CD8-positive, alpha-beta memory T cell (primary cell): ENCODE measurements around the gene C11orf65. TPM values are rescaled to one million over a fixed set of nuclear protein-coding genes. Genes with fewer than 3 reads are reported as not detected.
A peak's percentile ranks its signal among the peaks of the same experiment; 100 is the strongest.
"Not testable (repeated sequence)": the region's sequence is repeated elsewhere in the genome, so short reads cannot be mapped to it uniquely, and the experiment has no call there.

Source experiments
- CTCF ChIA-PET: fragments of 350-600 bp; sonication (Branson Sonifier 250); formaldehyde crosslinking; loops from one replicate; lab custom pipeline; 2021; ENCODE audit warnings: antibody characterized with exemption; lab: Charles Lee
- POLR2A ChIA-PET: fragments of 350-600 bp; sonication (Branson Sonifier 250); formaldehyde crosslinking; loops from one replicate; lab custom pipeline; 2021; ENCODE audit warnings: antibody characterized with exemption; lab: Charles Lee
- DNase-seq, 5 donors: peaks; one replicate each; pipeline versions ENCODE4 v3.0.0 to v3.0.0-alpha.2; 2020 to 2022; ENCODE audit warnings: mixed read lengths in 1 of 5
- H3K27ac ChIP-seq: one replicate; pipeline ENCODE4 v1.7.0; 2013; ENCODE audit warnings: low read depth, mild to moderate bottlenecking, low read length, moderate library complexity
- H3K27me3 ChIP-seq: 2 replicates; pipeline ENCODE4 v1.7.0; 2013; ENCODE audit warnings: low read length, mild to moderate bottlenecking; ENCODE audit not compliant: insufficient read depth, poor library complexity, severe bottlenecking
- H3K36me3 ChIP-seq: 2 replicates; pipeline ENCODE4 v1.7.0; 2013; ENCODE audit warnings: mild to moderate bottlenecking, low read length, moderate library complexity; ENCODE audit not compliant: insufficient read depth
- H3K4me1 ChIP-seq: 2 replicates; pipeline ENCODE4 v1.7.0; 2013; ENCODE audit warnings: mild to moderate bottlenecking, low read length, moderate library complexity; ENCODE audit not compliant: insufficient read depth
- H3K4me3 ChIP-seq: 2 replicates; pipeline ENCODE4 v1.7.0; 2013; ENCODE audit warnings: mild to moderate bottlenecking, low read length
- H3K9me3 ChIP-seq: 2 replicates; pipeline ENCODE4 v1.7.0; 2013; ENCODE audit warnings: mild to moderate bottlenecking, low read length
- H3K27ac Mint-ChIP-seq, 8 donors: one replicate each; pipeline ENCODE4 v1.8.0; 2020 to 2021; ENCODE audit warnings: mixed read lengths in 8 of 8, mild to moderate bottlenecking in 6 of 8, inconsistent platforms in 3 of 8, moderate library complexity in 3 of 8
- H3K27me3 Mint-ChIP-seq, 2 donors: one replicate each; pipeline ENCODE4 v1.8.0; 2020 to 2021; ENCODE audit warnings: mixed read lengths in 2 of 2, mild to moderate bottlenecking in 1 of 2, moderate library complexity in 1 of 2
- H3K36me3 Mint-ChIP-seq, 3 donors: one replicate each; pipeline ENCODE4 v1.8.0; 2020 to 2021; ENCODE audit warnings: mixed read lengths in 3 of 3, inconsistent platforms in 1 of 3, mild to moderate bottlenecking in 1 of 3
- H3K4me1 Mint-ChIP-seq, 3 donors: one replicate each; pipeline ENCODE4 v1.8.0; 2020 to 2021; ENCODE audit warnings: mixed read lengths in 3 of 3, inconsistent platforms in 1 of 3, mild to moderate bottlenecking in 1 of 3
- H3K4me3 Mint-ChIP-seq, 7 donors: one replicate each; pipeline ENCODE4 v1.8.0; 2020 to 2021; ENCODE audit warnings: mixed read lengths in 7 of 7, mild to moderate bottlenecking in 6 of 7, moderate library complexity in 4 of 7, inconsistent platforms in 2 of 7
- H3K9me3 Mint-ChIP-seq, 5 donors: one replicate each; pipeline ENCODE4 v1.8.0; 2020 to 2022; ENCODE audit warnings: mixed read lengths in 5 of 5, mild to moderate bottlenecking in 3 of 5, moderate library complexity in 2 of 5, inconsistent platforms in 1 of 5
- polyA plus RNA-seq: library from polyadenylated mRNA; unstranded; fragments of 300-500 nt; fragmentation: Illumina TruSeq; gene quantifications from one replicate; pipeline ENCODE4 v1.2.3, GENCODE V29; 2021
- total RNA-seq, 2 experiments: library from RNA; stranded (reverse); gene quantifications; one replicate each; pipeline ENCODE4 v1.2.3, GENCODE V29; 2021

Gene C11orf65
- total and polyA plus RNA-seq, 3 experiments from 2014 or later = 0.64 to 1.1 (median 0.78) TPM

DNA sequence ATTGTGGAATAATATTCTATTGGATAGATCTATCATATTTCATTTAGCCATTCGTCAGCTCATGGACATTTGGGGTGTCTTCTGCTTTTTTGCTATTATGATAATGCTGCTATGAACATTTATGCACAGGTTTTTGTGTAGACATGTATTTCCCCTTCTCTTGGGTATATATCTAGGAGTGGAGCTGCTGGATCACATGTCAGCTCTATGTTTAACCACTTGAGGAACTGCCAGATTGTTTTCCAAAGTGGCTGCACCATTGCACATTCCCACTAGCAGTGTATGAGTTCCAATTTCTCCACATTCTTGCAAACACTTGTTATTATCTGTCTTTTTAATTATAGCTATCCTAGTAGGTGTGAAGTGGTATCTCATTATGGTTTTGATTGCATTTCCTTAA, 75.0 kb downstream of the C11orf65 start:
- H3K27me3 ChIP-seq = no peaks in the 10 kb centered on the region
- CTCF ChIA-PET = no interaction called here
- no peaks in the 10 kb centered on the region for H3K4me1 ChIP-seq
- no peaks in the 10 kb centered on the region for H3K27me3 Mint-ChIP-seq
- H3K9me3 ChIP-seq = no peaks in the 10 kb centered on the region
- no peak overlapping the region for H3K27ac ChIP-seq
- H3K4me3 ChIP-seq = no peak overlapping the region
- no peaks in the 10 kb centered on the region for H3K36me3 Mint-ChIP-seq
- no peak for DNase-seq
- H3K36me3 ChIP-seq = no peaks in the 10 kb centered on the region
- no peaks in the 10 kb centered on the region for H3K9me3 Mint-ChIP-seq
- POLR2A ChIA-PET = no interaction called here
- no peaks in the 10 kb centered on the region for H3K4me1 Mint-ChIP-seq
- H3K27ac Mint-ChIP-seq = no peak overlapping the region
- no peak overlapping the region for H3K4me3 Mint-ChIP-seq

DNA sequence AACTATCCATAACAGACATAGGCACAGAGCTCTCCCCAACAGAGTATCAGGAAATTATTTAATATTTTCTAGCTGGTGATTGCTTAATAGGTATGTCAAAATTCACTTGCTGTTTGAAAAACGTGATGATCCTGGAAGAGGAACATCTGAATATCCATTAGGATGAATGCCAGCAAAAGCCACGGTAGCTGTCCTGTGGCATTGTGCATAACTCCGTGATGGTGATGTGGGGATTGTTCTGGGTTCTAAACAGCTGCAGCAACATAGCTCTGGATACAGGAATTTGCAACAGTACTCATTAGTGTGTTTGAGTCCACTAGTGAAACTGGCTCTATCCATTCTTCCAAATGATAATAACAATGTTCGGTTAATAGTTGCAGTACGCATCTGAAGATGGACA, 78.8 kb downstream of the C11orf65 start:
- H3K36me3 Mint-ChIP-seq = no peaks in the 10 kb centered on the region
- H3K9me3 Mint-ChIP-seq = no peaks in the 10 kb centered on the region
- H3K4me3 Mint-ChIP-seq = no peak overlapping the region
- DNase-seq = no peak
- H3K27ac ChIP-seq = no peak overlapping the region
- H3K4me1 ChIP-seq = no peaks in the 10 kb centered on the region
- no peaks in the 10 kb centered on the region for H3K36me3 ChIP-seq
- H3K27me3 Mint-ChIP-seq = no peaks in the 10 kb centered on the region
- ChIA-PET CTCF (interaction anchor here (1.6 kb wide), 1 partner anchor 10 kb away, joined by 4 read pairs; no protein-coding TSS in a partner anchor), POLR2A (no interaction called here)
- H3K27ac Mint-ChIP-seq = no peak overlapping the region
- H3K4me1 Mint-ChIP-seq = no peaks in the 10 kb centered on the region
- no peaks in the 10 kb centered on the region for H3K9me3 ChIP-seq
- no peak overlapping the region for H3K4me3 ChIP-seq
- no peaks in the 10 kb centered on the region for H3K27me3 ChIP-seq

DNA sequence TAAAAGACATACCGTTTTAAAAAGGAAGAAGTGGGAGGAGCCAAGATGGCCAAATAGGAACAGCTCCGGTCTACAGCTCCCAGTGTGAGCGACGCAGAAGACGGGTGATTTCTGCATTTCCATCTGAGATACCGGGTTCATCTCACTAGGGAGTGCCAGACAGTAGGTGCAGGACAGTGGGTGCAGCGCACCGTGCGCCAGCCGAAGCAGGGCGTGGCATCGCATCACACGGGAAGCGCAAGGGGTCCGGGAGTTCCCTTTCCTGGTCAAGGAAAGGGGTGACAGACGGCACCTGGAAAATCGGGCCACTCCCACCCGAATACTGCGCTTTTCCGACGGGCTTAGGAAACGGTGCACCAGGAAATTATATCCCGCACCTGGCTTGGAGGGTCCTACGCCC, 93.8 kb downstream of the C11orf65 start:
- H3K4me3 Mint-ChIP-seq, H3K4me1 Mint-ChIP-seq, H3K4me1 ChIP-seq, H3K27ac Mint-ChIP-seq, H3K36me3 ChIP-seq, H3K27me3 ChIP-seq, H3K27me3 Mint-ChIP-seq, H3K4me3 ChIP-seq, H3K9me3 Mint-ChIP-seq, DNase-seq, H3K27ac ChIP-seq, H3K9me3 ChIP-seq, POLR2A ChIA-PET: not testable (repeated sequence)
- peaks cover 10 to 31% (median 16%) of the 10 kb centered on the region in 3 donors for H3K36me3 Mint-ChIP-seq
- CTCF ChIA-PET = interaction anchor here (1.1 kb wide), 1 partner anchor 10 kb away, joined by 3 read pairs; no protein-coding TSS in a partner anchor

DNA sequence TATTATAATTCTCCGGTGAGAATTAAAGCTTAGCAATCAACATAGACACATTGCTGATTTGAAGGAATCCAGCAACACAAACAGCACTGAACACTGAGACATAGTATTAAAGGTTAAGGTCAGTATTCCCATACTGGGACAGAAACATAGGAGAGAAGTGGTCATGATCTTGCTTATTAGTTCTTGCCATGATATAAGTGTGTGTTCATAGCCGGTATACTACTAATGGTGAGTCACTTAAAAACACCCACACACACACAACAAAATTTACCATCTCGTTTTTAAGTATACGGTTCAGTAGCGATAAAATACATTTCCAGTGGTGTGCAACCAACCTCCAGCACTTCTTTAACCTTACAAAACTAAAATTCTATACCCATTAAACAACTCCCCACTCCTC, 96.3 kb downstream of the C11orf65 start:
- H3K9me3 ChIP-seq = no peaks in the 10 kb centered on the region
- ChIA-PET CTCF (no interaction called here), POLR2A (no interaction called here)
- no peaks in the 10 kb centered on the region for H3K27me3 ChIP-seq
- no peaks in the 10 kb centered on the region for H3K4me1 ChIP-seq
- no peak overlapping the region for H3K27ac ChIP-seq
- Mint-ChIP-seq H3K36me3 (peaks cover 21 to 54% (median 25%) of the 10 kb centered on the region in 3 donors), H3K27ac (no peak overlapping the region), H3K4me3 (no peak overlapping the region), H3K9me3 (peaks cover 0 to 8% (median 7%) of the 10 kb centered on the region in 5 donors), H3K27me3 (no peaks in the 10 kb centered on the region), H3K4me1 (no peaks in the 10 kb centered on the region)
- no peak for DNase-seq
- H3K4me3 ChIP-seq = no peak overlapping the region
- no peaks in the 10 kb centered on the region for H3K36me3 ChIP-seq

DNA sequence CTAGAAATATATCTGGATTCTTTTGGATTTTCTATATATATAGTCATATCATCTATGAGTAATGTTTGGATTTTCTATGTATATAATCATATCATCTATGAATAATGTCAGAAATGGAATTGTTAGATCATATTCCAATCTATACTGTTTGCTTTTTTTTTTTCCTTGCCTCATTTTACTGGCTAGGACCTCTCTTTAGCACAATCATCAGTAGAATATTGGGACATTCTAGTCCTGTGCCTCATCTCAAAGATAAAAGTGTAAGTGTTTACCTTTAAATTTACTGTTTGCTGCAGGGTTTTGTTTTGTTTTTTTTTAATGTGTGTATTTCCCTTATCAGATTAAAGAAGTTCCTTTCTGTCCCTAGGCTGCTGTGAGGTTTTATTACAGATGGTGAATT, 97.0 kb downstream of the C11orf65 start:
- Histone ChIP-seq H3K27me3 (no peaks in the 10 kb centered on the region), H3K36me3 (no peaks in the 10 kb centered on the region), H3K27ac (no peak overlapping the region), H3K9me3 (no peaks in the 10 kb centered on the region), H3K4me1 (no peaks in the 10 kb centered on the region), H3K4me3 (no peak overlapping the region)
- Mint-ChIP-seq H3K27me3 (no peaks in the 10 kb centered on the region), H3K27ac (no peak overlapping the region), H3K4me3 (no peak overlapping the region), H3K9me3 (peaks cover 0 to 8% (median 7%) of the 10 kb centered on the region in 5 donors), H3K36me3 (peaks cover 22 to 61% (median 26%) of the 10 kb centered on the region in 3 donors), H3K4me1 (no peaks in the 10 kb centered on the region)
- no peak for DNase-seq
- POLR2A ChIA-PET = no interaction called here
- CTCF ChIA-PET = no interaction called here

DNA sequence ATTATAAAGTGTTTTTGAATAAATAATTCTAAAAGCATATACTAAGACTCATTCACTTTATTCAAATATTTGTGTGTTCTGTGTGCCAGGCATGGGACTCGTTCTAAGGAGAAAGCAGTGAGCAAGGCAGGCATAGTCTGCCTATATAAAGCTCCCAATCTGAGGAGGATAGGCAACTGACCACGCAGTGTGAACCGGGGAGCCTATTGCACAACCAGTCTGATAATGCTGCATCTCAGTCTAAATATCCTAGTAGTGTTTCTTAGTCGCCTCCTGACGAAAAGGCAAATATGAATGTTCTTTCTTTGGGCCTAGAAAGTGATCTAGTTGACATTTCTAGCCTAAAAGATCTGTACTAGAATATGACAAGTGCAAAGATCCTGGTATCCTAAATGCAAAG, 98.3 kb downstream of the C11orf65 start:
- H3K4me3 ChIP-seq = no peak overlapping the region
- H3K4me1 ChIP-seq = no peaks in the 10 kb centered on the region
- Mint-ChIP-seq H3K36me3 (peaks cover 26 to 74% (median 29%) of the 10 kb centered on the region in 3 donors), H3K4me1 (peaks cover 0 to 4% (median 0%) of the 10 kb centered on the region in 3 donors), H3K27ac (peak overlapping the region in 1 of 8 donors; percentile 40), H3K4me3 (no peak overlapping the region), H3K27me3 (no peaks in the 10 kb centered on the region), H3K9me3 (peaks cover 0 to 7% (median 5%) of the 10 kb centered on the region in 5 donors)
- no peaks in the 10 kb centered on the region for H3K27me3 ChIP-seq
- H3K36me3 ChIP-seq = no peaks in the 10 kb centered on the region
- H3K9me3 ChIP-seq = no peaks in the 10 kb centered on the region
- no peak overlapping the region for H3K27ac ChIP-seq
- POLR2A ChIA-PET = interaction anchor here (0.5 kb wide), 1 partner anchor 1051 kb away, joined by 3 read pairs; no protein-coding TSS in a partner anchor
- no peak for DNase-seq
- CTCF ChIA-PET = no interaction called here

DNA sequence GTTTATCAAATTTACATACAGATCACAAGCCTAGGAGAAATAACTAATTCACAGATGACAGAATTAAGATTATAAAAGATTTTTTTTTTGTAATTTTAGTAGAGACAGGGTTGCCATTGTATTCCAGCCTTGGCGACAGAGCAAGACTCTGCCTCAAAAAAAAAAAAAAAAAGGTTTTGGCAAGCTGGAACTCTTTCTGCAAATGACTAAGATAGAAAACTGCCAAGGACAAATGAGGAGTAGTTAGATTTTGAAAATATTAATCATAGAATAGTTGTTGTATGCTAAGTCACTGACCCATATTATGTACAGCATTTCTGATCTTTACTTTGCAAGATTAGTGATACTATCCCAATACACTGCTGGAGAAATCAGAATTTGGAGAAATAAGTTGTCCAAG, 99.2 kb downstream of the C11orf65 start:
- H3K27ac ChIP-seq = no peak overlapping the region
- CTCF ChIA-PET = no interaction called here

DNA sequence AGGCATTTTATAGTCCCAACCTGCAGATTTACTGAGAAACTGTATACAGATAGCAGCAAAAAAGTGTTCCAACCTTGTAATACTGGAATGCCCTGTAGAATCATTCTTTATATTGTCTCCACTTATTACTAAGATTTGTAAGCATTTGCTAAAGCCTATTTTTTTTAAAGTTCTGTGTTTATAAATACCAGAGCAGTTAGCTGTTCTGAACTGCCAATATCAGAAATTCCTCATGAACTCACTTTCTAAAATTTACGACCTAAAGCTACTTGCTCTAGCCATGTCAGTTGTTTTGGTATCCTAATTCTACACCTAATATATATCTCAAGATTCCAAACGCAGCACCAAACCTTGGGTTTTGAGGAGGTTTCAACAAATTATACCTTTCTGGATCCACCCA, 103.2 kb downstream of the C11orf65 start:
- no peaks in the 10 kb centered on the region for H3K27me3 Mint-ChIP-seq
- peaks cover 0 to 10% (median 0%) of the 10 kb centered on the region in 3 donors for H3K4me1 Mint-ChIP-seq
- peaks cover 13 to 57% (median 25%) of the 10 kb centered on the region in 3 donors for H3K36me3 Mint-ChIP-seq
- DNase-seq = no peak
- no peaks in the 10 kb centered on the region for H3K36me3 ChIP-seq
- H3K4me1 ChIP-seq = no peaks in the 10 kb centered on the region
- POLR2A ChIA-PET = interaction anchor here (0.6 to 0.7 kb wide), 2 partner anchors 13 to 180 kb away, joined by 3 to 5 read pairs; no protein-coding TSS in a partner anchor
- no peaks in the 10 kb centered on the region for H3K27me3 ChIP-seq
- CTCF ChIA-PET = no interaction called here
- H3K4me3 Mint-ChIP-seq = no peak overlapping the region
- peak overlapping the region in 1 of 8 donors; percentile 13 for H3K27ac Mint-ChIP-seq
- H3K4me3 ChIP-seq = no peak overlapping the region
- no peaks in the 10 kb centered on the region for H3K9me3 ChIP-seq
- H3K27ac ChIP-seq = no peak overlapping the region
- H3K9me3 Mint-ChIP-seq = no peaks in the 10 kb centered on the region

More for the DNA sequence above, 99.2 kb downstream of the C11orf65 start:
- H3K27me3 Mint-ChIP-seq = no peaks in the 10 kb centered on the region
- POLR2A ChIA-PET = no interaction called here
- Histone ChIP-seq H3K9me3 (no peaks in the 10 kb centered on the region), H3K36me3 (no peaks in the 10 kb centered on the region), H3K4me1 (no peaks in the 10 kb centered on the region), H3K27me3 (no peaks in the 10 kb centered on the region), H3K4me3 (no peak overlapping the region)
- peak overlapping the region in 1 of 8 donors; percentile 64 for H3K27ac Mint-ChIP-seq
- no peak overlapping the region for H3K4me3 Mint-ChIP-seq
- H3K36me3 Mint-ChIP-seq = peaks cover 26 to 78% (median 31%) of the 10 kb centered on the region in 3 donors
- peaks cover 0 to 7% (median 0%) of the 10 kb centered on the region in 3 donors for H3K4me1 Mint-ChIP-seq
- DNase-seq = no peak
- H3K9me3 Mint-ChIP-seq = peaks cover 0 to 3% (median 1%) of the 10 kb centered on the region in 5 donors
